Osteoblast (primary cell): ENCODE measurements around the gene PID1. TPM values are rescaled to one million over a fixed set of nuclear protein-coding genes. Genes with fewer than 3 reads are reported as not detected.
A peak's percentile ranks its signal among the peaks of the same experiment; 100 is the strongest.

Source experiments
- DNase-seq: peaks from one replicate; pipeline ENCODE4 v3.0.0; 2011; ENCODE audit warnings: low spot score, mixed read lengths; ENCODE audit not compliant: insufficient read length; ENCODE audit errors: missing footprints
- H2AFZ ChIP-seq: 2 replicates; pipeline ENCODE4 v1.6.0; 2011; ENCODE audit warnings: mild to moderate bottlenecking, low read length
- H3K27ac ChIP-seq: 2 replicates; pipeline ENCODE4 v1.5.1; 2011; ENCODE audit warnings: mild to moderate bottlenecking, low read depth, low read length, moderate library complexity
- H3K27me3 ChIP-seq: 2 replicates; pipeline ENCODE4 v1.6.0; 2012; ENCODE audit warnings: mild to moderate bottlenecking, control low read depth, inconsistent platforms, low read length, moderate library complexity; ENCODE audit not compliant: insufficient read depth
- H3K36me3 ChIP-seq: 2 replicates; pipeline ENCODE4 v1.5.1; 2011; ENCODE audit warnings: mild to moderate bottlenecking, low read length, control low read depth, moderate library complexity; ENCODE audit not compliant: insufficient read depth
- H3K4me1 ChIP-seq: 2 replicates; pipeline ENCODE4 v1.5.1; 2011; ENCODE audit warnings: mild to moderate bottlenecking, low read length, control low read depth, moderate library complexity; ENCODE audit not compliant: insufficient read depth
- H3K4me2 ChIP-seq: 2 replicates; pipeline ENCODE4 v1.6.0; 2011; ENCODE audit warnings: mild to moderate bottlenecking, low read length; ENCODE audit not compliant: insufficient read depth
- H3K4me3 ChIP-seq: fragments of 200-600 bp; sonication (generic); 3 replicates; pipeline ENCODE4 v1.5.1; 2012; ENCODE audit warnings: mild to moderate bottlenecking, low read length, inconsistent platforms; ENCODE audit not compliant: insufficient read depth
- H3K79me2 ChIP-seq: 2 replicates; pipeline ENCODE4 v1.6.0; 2012; ENCODE audit warnings: mild to moderate bottlenecking, low read length, control low read depth, inconsistent platforms; ENCODE audit not compliant: insufficient read depth
- H3K9me3 ChIP-seq: 2 replicates; pipeline ENCODE4 v1.5.1; 2011; ENCODE audit warnings: low read depth, low read length, control low read depth
- H4K20me1 ChIP-seq: 2 replicates; pipeline ENCODE4 v1.6.0; 2012; ENCODE audit warnings: mild to moderate bottlenecking, low read length, control low read depth; ENCODE audit not compliant: insufficient read depth
- total RNA-seq: library from RNA; depleted of rRNA; stranded (reverse); fragments of >200 nt; gene quantifications from 2 replicates; pipeline ENCODE4 v1.2.3, GENCODE V29; 2012
- TF ChIP-seq, protein P1 (sequence below): IDR thresholded peaks from 2 replicates; pipeline ENCODE4 v1.5.1; 2011; ENCODE audit warnings: mild to moderate bottlenecking, low read depth, low read length, moderate library complexity; ENCODE audit errors: extremely low read depth

Gene PID1
- total RNA-seq, 1 donor: 9.8 TPM

DNA sequence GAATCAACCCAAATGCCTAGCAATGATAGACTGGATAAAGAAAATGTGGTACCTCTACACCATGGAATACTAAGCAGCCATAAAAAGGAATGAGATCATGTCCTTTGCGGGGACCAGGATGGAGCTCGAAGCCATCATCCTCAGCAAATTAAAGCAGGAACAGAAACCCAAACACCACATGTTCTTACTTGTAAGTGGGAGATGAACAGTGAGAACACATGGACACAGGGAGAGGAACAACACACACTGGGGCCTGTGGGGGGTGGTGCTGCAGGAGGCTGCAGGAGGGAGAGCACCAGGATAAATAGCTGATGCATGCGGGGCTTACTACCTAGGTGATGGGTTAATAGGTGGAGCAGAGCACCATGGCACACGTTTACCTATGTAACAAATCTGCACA, 8.4 kb upstream of the PID1 start:
- no peaks in the 10 kb centered on the region for H3K36me3 ChIP-seq
- H3K4me3 ChIP-seq: no peak overlapping the region
- H3K4me2 ChIP-seq: no peak overlapping the region
- H3K79me2 ChIP-seq: no peaks in the 10 kb centered on the region
- no peaks in the 10 kb centered on the region for H4K20me1 ChIP-seq
- no peaks in the 10 kb centered on the region for H3K9me3 ChIP-seq
- peaks cover 6% of the 10 kb centered on the region for H3K4me1 ChIP-seq
- H3K27me3 ChIP-seq: peaks cover 4% of the 10 kb centered on the region
- TF ChIP-seq, protein P1, sequence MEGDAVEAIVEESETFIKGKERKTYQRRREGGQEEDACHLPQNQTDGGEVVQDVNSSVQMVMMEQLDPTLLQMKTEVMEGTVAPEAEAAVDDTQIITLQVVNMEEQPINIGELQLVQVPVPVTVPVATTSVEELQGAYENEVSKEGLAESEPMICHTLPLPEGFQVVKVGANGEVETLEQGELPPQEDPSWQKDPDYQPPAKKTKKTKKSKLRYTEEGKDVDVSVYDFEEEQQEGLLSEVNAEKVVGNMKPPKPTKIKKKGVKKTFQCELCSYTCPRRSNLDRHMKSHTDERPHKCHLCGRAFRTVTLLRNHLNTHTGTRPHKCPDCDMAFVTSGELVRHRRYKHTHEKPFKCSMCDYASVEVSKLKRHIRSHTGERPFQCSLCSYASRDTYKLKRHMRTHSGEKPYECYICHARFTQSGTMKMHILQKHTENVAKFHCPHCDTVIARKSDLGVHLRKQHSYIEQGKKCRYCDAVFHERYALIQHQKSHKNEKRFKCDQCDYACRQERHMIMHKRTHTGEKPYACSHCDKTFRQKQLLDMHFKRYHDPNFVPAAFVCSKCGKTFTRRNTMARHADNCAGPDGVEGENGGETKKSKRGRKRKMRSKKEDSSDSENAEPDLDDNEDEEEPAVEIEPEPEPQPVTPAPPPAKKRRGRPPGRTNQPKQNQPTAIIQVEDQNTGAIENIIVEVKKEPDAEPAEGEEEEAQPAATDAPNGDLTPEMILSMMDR: no peak
- no peak overlapping the region for H2AFZ ChIP-seq
- no peak overlapping the region for H3K27ac ChIP-seq
- DNase-seq: no peak

GRCh38 chr2:229275506-229275905, 4.4 kb upstream of the PID1 start:
- DNase-seq: no peak
- no peak overlapping the region for H2AFZ ChIP-seq
- H3K27me3 ChIP-seq: peaks cover 8% of the 10 kb centered on the region
- no peaks in the 10 kb centered on the region for H3K79me2 ChIP-seq
- TF ChIP-seq, protein P1: no peak
- no peaks in the 10 kb centered on the region for H3K36me3 ChIP-seq
- H4K20me1 ChIP-seq: no peaks in the 10 kb centered on the region
- H3K27ac ChIP-seq: no peak overlapping the region
- H3K4me3 ChIP-seq: no peak overlapping the region
- H3K9me3 ChIP-seq: no peaks in the 10 kb centered on the region
- no peak overlapping the region for H3K4me2 ChIP-seq
- no peaks in the 10 kb centered on the region for H3K4me1 ChIP-seq

DNA sequence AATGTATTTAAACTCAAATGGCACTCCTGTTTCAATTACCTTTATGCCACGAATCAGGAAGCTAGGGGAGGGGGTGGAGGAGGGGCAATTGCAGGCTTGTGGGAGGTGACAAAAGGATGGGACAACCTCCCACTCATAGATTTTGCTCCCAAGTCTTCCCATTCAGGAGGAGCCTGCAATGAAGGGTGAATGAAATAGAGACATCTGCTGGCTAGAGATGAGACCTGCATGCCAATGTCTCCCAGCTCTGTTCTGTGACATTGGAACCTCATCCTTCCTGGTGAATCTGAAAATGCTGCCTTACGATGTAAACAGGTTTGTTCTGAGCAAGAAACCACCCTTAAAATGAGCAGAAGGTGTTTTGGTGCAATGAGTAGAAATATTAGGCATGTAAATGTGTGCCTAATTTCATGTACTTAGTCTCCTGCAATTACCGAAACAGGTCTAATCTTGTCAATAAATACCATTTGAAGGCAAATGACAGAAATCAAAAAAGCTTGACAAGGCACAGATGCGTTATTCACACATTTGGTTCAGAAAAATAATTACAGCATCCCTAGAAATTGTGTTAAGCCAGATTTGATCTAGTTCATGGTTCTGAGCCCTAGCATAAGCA, 2.7 kb upstream of the PID1 start:
- H3K27me3 ChIP-seq: peaks cover 8% of the 10 kb centered on the region
- H3K79me2 ChIP-seq: no peaks in the 10 kb centered on the region
- peak overlapping the region; percentile 61 for H3K4me3 ChIP-seq
- no peaks in the 10 kb centered on the region for H4K20me1 ChIP-seq
- H3K9me3 ChIP-seq: no peaks in the 10 kb centered on the region
- TF ChIP-seq, protein P1: peak; percentile 87
- H3K27ac ChIP-seq: no peak overlapping the region
- H3K4me1 ChIP-seq: peaks cover 8% of the 10 kb centered on the region
- DNase-seq: peak; percentile 92
- H3K4me2 ChIP-seq: peak overlapping the region; percentile 77
- no peaks in the 10 kb centered on the region for H3K36me3 ChIP-seq
- peak overlapping the region; percentile 58 for H2AFZ ChIP-seq

DNA sequence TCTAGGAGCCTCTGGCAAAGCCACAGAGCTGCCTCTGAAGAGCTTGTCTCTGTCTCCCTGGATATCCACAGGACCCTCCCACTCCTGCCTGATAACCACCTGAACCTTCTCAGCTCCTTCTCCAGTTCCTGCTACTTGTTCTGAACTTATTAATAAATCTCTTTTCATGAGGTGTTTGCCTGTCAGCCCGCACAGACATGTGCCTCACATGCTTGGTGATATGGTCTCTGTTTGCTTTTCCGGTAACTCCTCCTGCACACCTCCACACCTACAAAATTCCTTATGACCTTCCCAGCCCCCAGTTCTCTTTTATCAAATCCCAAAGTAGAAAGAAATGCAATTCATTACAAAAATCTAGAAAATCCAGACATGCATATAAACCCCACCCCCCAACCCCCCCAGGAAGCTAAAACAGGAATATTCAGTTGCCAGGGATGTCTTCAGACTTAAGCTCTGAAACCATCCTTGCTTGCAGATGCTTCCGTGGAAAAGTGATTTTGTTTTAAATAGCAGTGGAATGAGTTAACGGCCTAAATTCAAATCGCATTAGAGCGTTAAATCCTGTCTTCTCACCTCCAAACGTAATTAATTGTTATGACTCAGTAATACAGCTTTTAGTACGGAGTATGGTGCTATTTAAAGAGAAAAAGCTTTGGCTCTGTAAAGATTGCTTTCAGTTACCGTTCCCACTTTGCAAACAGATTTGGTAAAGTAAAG, 2.1 kb upstream of the PID1 start:
- H4K20me1 ChIP-seq: no peaks in the 10 kb centered on the region
- peak overlapping the region; percentile 61 for H3K4me3 ChIP-seq
- H3K9me3 ChIP-seq: no peaks in the 10 kb centered on the region
- H3K27me3 ChIP-seq: peaks cover 8% of the 10 kb centered on the region
- no peak for DNase-seq
- peak overlapping the region; percentile 77 for H3K4me2 ChIP-seq
- H3K27ac ChIP-seq: no peak overlapping the region
- peaks cover 10% of the 10 kb centered on the region for H3K4me1 ChIP-seq
- TF ChIP-seq, protein P1: no peak
- H3K79me2 ChIP-seq: no peaks in the 10 kb centered on the region
- peak overlapping the region; percentile 58 for H2AFZ ChIP-seq
- H3K36me3 ChIP-seq: no peaks in the 10 kb centered on the region
